Measurements from ENCODE around the gene SPSB1. TPM values are rescaled to one million over a fixed set of nuclear protein-coding genes. Genes with fewer than 3 reads are reported as not detected.

Gene SPSB1
- total and polyA plus RNA-seq, 2 experiments from 2014 or later: 2.4 to 6.8 TPM

- TF ChIP-seq, protein P1, sequence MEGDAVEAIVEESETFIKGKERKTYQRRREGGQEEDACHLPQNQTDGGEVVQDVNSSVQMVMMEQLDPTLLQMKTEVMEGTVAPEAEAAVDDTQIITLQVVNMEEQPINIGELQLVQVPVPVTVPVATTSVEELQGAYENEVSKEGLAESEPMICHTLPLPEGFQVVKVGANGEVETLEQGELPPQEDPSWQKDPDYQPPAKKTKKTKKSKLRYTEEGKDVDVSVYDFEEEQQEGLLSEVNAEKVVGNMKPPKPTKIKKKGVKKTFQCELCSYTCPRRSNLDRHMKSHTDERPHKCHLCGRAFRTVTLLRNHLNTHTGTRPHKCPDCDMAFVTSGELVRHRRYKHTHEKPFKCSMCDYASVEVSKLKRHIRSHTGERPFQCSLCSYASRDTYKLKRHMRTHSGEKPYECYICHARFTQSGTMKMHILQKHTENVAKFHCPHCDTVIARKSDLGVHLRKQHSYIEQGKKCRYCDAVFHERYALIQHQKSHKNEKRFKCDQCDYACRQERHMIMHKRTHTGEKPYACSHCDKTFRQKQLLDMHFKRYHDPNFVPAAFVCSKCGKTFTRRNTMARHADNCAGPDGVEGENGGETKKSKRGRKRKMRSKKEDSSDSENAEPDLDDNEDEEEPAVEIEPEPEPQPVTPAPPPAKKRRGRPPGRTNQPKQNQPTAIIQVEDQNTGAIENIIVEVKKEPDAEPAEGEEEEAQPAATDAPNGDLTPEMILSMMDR (conservative IDR thresholded peaks at IDR 0.05; ENCODE audit: low read depth in 2 of 2): no peak
- TF ChIP-seq ZNF331 (CRISPR knock-in tag; IDR thresholded peaks at IDR 0.05; ENCODE audit: low read depth): no peak
- TF ChIP-seq, protein P2, sequence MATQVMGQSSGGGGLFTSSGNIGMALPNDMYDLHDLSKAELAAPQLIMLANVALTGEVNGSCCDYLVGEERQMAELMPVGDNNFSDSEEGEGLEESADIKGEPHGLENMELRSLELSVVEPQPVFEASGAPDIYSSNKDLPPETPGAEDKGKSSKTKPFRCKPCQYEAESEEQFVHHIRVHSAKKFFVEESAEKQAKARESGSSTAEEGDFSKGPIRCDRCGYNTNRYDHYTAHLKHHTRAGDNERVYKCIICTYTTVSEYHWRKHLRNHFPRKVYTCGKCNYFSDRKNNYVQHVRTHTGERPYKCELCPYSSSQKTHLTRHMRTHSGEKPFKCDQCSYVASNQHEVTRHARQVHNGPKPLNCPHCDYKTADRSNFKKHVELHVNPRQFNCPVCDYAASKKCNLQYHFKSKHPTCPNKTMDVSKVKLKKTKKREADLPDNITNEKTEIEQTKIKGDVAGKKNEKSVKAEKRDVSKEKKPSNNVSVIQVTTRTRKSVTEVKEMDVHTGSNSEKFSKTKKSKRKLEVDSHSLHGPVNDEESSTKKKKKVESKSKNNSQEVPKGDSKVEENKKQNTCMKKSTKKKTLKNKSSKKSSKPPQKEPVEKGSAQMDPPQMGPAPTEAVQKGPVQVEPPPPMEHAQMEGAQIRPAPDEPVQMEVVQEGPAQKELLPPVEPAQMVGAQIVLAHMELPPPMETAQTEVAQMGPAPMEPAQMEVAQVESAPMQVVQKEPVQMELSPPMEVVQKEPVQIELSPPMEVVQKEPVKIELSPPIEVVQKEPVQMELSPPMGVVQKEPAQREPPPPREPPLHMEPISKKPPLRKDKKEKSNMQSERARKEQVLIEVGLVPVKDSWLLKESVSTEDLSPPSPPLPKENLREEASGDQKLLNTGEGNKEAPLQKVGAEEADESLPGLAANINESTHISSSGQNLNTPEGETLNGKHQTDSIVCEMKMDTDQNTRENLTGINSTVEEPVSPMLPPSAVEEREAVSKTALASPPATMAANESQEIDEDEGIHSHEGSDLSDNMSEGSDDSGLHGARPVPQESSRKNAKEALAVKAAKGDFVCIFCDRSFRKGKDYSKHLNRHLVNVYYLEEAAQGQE (IDR thresholded peaks at IDR 0.05; ENCODE audit: unreplicated experiment): no peak
- no peak for TF ChIP-seq POLR2AphosphoS5 (IDR thresholded peaks at IDR 0.05; ENCODE audit: low read depth)
- no peak for TF ChIP-seq ETS1 (IDR thresholded peaks at IDR 0.05)
- no peak for TF ChIP-seq JUNB (IDR thresholded peaks at IDR 0.05; ENCODE audit: unreplicated experiment)
- TF ChIP-seq NANOG (IDR thresholded peaks at IDR 0.05; ENCODE audit: borderline replicate concordance): no peak
- no peak for TF ChIP-seq ZNF114 (CRISPR knock-in tag; IDR thresholded peaks at IDR 0.05)
- no peak for TF ChIP-seq EZH2 (IDR thresholded peaks at IDR 0.05; ENCODE audit: low read depth, unreplicated experiment)
Observed at GRCh38 chr1:9270290-9270883, 22.3 kb upstream of the SPSB1 start (continued).

DNA sequence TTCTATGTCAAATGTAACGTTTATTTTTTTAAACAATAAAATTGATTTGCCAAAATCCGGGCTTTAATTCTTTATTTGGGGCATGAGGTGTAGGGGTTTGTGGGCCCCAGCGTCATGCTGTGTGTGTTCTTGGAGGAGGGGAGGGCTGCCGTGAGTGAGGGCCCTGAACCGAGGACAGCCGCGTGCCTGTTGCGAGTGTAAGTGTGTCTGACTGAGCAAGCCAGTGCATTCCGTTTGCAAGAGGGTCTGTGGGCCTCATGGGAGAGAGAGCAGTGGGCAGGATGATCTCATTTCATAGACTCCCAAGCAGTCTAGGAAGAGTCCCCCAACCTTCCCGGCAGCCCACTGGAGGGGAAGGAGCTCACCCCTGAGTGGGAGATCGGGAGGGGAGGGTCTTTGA lies 21.4 kb upstream of the SPSB1 start:
- no peaks in the 10 kb centered on the region for H3K36me3 Mint-ChIP-seq (ENCODE audit: low read depth)
- H4K20me1 ChIP-seq (replicated peaks; ENCODE audit: insufficient read depth): no peaks in the 10 kb centered on the region
- no peak overlapping the region for H2AFZ ChIP-seq
- no peak overlapping the region for H3K27ac ChIP-seq (ENCODE audit: low read depth)
- H3K4me1 Mint-ChIP-seq: peaks cover 27% of the 10 kb centered on the region
- H3K4me3 ChIP-seq: no peak overlapping the region
- H3K27me3 ChIP-seq (ENCODE audit: insufficient read depth): no peaks in the 10 kb centered on the region
- no peaks in the 10 kb centered on the region for H3K9me2 ChIP-seq (ENCODE audit: insufficient read depth)
- DNase-seq (ENCODE audit: low spot score) (no peak), ATAC-seq (no peak)
- no peak overlapping the region for H3K4me3 Mint-ChIP-seq
- peaks cover 12% of the 10 kb centered on the region for H3K27me3 Mint-ChIP-seq (ENCODE audit: insufficient read depth, low read depth, poor library complexity)
- no peak overlapping the region for H3K4me2 ChIP-seq
- no peaks in the 10 kb centered on the region for H3K79me2 ChIP-seq (replicated peaks; ENCODE audit: insufficient read depth)
- no peak overlapping the region; the same call in 1 of the 2 replicates for H3K27ac Mint-ChIP-seq
- H3K36me3 ChIP-seq (ENCODE audit: insufficient read depth): no peaks in the 10 kb centered on the region
- H3F3A ChIP-seq (replicated peaks; ENCODE audit: low read depth): no peaks in the 10 kb centered on the region
- peaks cover 4% of the 10 kb centered on the region for H3K4me1 ChIP-seq (ENCODE audit: insufficient read depth)
- H3K9me3 Mint-ChIP-seq: no peaks in the 10 kb centered on the region
- no peak for TF ChIP-seq JUNB (IDR thresholded peaks at IDR 0.05; ENCODE audit: unreplicated experiment)
- no peak for TF ChIP-seq EZH2phosphoT487 (IDR thresholded peaks at IDR 0.05; ENCODE audit: unreplicated experiment)
- TF ChIP-seq, protein P1 (conservative IDR thresholded peaks at IDR 0.05; ENCODE audit: low read depth in 2 of 2): no peak
- TF ChIP-seq, protein P2 (IDR thresholded peaks at IDR 0.05; ENCODE audit: unreplicated experiment): no peak
- TF ChIP-seq ZNF331 (CRISPR knock-in tag; IDR thresholded peaks at IDR 0.05; ENCODE audit: low read depth): no peak
- no peak for TF ChIP-seq NANOG (IDR thresholded peaks at IDR 0.05; ENCODE audit: borderline replicate concordance)
- TF ChIP-seq ZNF114 (CRISPR knock-in tag; IDR thresholded peaks at IDR 0.05): no peak
- no peak for TF ChIP-seq EZH2 (IDR thresholded peaks at IDR 0.05; ENCODE audit: low read depth, unreplicated experiment)
- no peak for TF ChIP-seq STAT1 (IDR thresholded peaks at IDR 0.05; ENCODE audit: unreplicated experiment)
- TF ChIP-seq POLR2AphosphoS5 (IDR thresholded peaks at IDR 0.05; ENCODE audit: low read depth): no peak
- no peak for TF ChIP-seq CREB1 (CRISPR knock-in tag; IDR thresholded peaks at IDR 0.05; ENCODE audit: low read depth)

Measured in GM23338 (cell line).